ENCODE data around the gene BZW2.

Gene BZW2

GRCh38 chr7:16753932-16754855, 108.2 kb downstream of the BZW2 start:
- peak overlapping the region; percentile 57 for H3K27ac Mint-ChIP-seq
- no peaks in the 10 kb centered on the region for H3K36me3 Mint-ChIP-seq (ENCODE audit: low read depth)
- peaks cover 25% of the 10 kb centered on the region for H3K27me3 Mint-ChIP-seq (ENCODE audit: low read depth, poor library complexity)
- DNase-seq, result peak; percentile 74
- peak overlapping the region; percentile 91 for H3K4me3 Mint-ChIP-seq
- no peaks in the 10 kb centered on the region for H3K9me3 Mint-ChIP-seq
- peaks cover 21% of the 10 kb centered on the region for H3K4me1 Mint-ChIP-seq
- TF ChIP-seq CTCF (IDR thresholded peaks at IDR 0.05), result no peak

GRCh38 chr7:16754856-16755317, 108.9 kb downstream of the BZW2 start:
- H3K27ac Mint-ChIP-seq, result no peak overlapping the region
- DNase-seq, result no peak
- H3K27me3 Mint-ChIP-seq (ENCODE audit: low read depth, poor library complexity), result peaks cover 27% of the 10 kb centered on the region
- H3K4me3 Mint-ChIP-seq, result peak overlapping the region; percentile 91
- H3K9me3 Mint-ChIP-seq, result no peaks in the 10 kb centered on the region
- no peaks in the 10 kb centered on the region for H3K36me3 Mint-ChIP-seq (ENCODE audit: low read depth)
- peaks cover 21% of the 10 kb centered on the region for H3K4me1 Mint-ChIP-seq
- TF ChIP-seq CTCF (IDR thresholded peaks at IDR 0.05), result no peak

- H3K27ac Mint-ChIP-seq, result no peak overlapping the region
- peak overlapping the region; percentile 91 for H3K4me3 Mint-ChIP-seq
- H3K27me3 Mint-ChIP-seq (ENCODE audit: low read depth, poor library complexity), result peaks cover 27% of the 10 kb centered on the region
- DNase-seq, result no peak
- H3K36me3 Mint-ChIP-seq (ENCODE audit: low read depth), result no peaks in the 10 kb centered on the region
- no peak for TF ChIP-seq CTCF (IDR thresholded peaks at IDR 0.05)
- H3K4me1 Mint-ChIP-seq, result peaks cover 21% of the 10 kb centered on the region
- H3K9me3 Mint-ChIP-seq, result no peaks in the 10 kb centered on the region
These were observed 109.4 kb downstream of the BZW2 start for GRCh38 chr7:16755397-16755796.
